Fibroblast of mammary gland (primary cell): ENCODE results near the gene PUS7.
"Not testable (repeated sequence)": the region's sequence is repeated elsewhere in the genome, so short reads cannot be mapped to it uniquely, and the experiment has no call there.

Experiments
- DNase-seq: peaks from one replicate; pipeline ENCODE4 v3.0.0-alpha.2; 2010; ENCODE audit warnings: low read depth
- H3K4me3 ChIP-seq: 2 replicates; pipeline ENCODE4 v1.5.1; 2011; ENCODE audit warnings: low read depth, mild to moderate bottlenecking, low read length, moderate library complexity; ENCODE audit not compliant: control insufficient read depth
- TF ChIP-seq, protein P1 (sequence below): conservative IDR thresholded peaks from 2 replicates; pipeline ENCODE4 v1.5.1; 2011; ENCODE audit warnings: low read depth, low read length, inconsistent platforms; ENCODE audit not compliant: control insufficient read depth, insufficient read depth

PUS7 gene

DNA sequence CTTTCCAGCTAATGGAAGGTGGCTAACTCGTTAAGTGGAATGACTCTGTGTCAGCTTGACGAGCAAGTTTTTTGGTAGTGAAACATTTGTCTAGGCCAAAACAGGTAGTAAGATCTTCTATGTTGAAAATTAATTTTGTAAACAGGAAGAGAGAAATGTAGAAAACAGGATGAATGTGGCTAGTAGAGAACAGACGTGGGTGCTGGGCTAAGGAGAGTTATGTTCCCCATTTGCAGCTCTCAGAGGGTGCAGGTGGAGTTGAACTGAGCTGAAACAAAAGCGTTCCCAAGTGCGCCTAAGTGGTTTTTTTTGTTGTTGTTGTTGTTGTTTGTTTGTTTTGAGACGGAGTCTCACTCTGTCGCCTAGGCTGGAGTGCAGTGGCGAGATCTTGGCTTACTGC, 73.9 kb downstream of the PUS7 start:
- H3K4me3 ChIP-seq: no peak overlapping the region
- DNase-seq: no peak
- TF ChIP-seq, protein P1, sequence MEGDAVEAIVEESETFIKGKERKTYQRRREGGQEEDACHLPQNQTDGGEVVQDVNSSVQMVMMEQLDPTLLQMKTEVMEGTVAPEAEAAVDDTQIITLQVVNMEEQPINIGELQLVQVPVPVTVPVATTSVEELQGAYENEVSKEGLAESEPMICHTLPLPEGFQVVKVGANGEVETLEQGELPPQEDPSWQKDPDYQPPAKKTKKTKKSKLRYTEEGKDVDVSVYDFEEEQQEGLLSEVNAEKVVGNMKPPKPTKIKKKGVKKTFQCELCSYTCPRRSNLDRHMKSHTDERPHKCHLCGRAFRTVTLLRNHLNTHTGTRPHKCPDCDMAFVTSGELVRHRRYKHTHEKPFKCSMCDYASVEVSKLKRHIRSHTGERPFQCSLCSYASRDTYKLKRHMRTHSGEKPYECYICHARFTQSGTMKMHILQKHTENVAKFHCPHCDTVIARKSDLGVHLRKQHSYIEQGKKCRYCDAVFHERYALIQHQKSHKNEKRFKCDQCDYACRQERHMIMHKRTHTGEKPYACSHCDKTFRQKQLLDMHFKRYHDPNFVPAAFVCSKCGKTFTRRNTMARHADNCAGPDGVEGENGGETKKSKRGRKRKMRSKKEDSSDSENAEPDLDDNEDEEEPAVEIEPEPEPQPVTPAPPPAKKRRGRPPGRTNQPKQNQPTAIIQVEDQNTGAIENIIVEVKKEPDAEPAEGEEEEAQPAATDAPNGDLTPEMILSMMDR: no peak

DNA sequence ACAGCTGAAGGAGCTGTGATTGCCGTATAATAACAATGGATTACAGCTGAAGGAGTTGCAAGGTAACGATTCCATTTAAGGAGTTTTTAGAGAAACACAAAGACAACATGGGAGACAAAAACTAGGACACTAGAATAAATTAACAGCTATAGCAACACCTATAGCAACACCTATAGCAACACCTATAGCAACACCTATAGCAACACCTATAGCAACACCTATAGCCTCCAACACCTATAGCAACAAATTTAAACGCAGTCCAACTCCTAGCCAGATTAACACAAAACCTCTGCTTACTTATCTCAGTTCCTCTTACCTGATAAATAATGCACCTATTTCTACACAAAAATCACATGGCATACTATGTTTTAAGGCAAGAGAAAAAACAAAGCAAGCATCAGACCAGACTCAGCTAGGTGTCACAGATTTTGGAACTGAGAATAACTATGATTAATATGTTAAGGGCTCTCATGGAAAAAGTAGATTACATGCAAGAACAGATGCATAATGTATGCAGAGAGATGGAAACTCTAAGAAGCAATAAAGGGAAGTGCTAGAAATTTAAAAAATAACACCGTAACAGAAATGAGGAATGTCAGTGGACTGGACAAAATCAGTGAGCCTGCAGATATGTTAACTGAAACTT, 77.6 kb downstream of the PUS7 start:
- TF ChIP-seq, protein P1: no peak
- no peak for DNase-seq
- no peak overlapping the region for H3K4me3 ChIP-seq

- not testable (repeated sequence) for H3K4me3 ChIP-seq, DNase-seq
Measured at GRCh38 chr7:105442214-105442613, 79.9 kb downstream of the PUS7 start.

- TF ChIP-seq, protein P1: no peak
- H3K4me3 ChIP-seq: no peak overlapping the region
- DNase-seq: peak; percentile 68
Measured at GRCh38 chr7:105439174-105439893, 82.7 kb downstream of the PUS7 start.

GRCh38 chr7:105438847-105439173, 83.3 kb downstream of the PUS7 start:
- TF ChIP-seq, protein P1: no peak
- no peak overlapping the region for H3K4me3 ChIP-seq
- no peak for DNase-seq

DNA sequence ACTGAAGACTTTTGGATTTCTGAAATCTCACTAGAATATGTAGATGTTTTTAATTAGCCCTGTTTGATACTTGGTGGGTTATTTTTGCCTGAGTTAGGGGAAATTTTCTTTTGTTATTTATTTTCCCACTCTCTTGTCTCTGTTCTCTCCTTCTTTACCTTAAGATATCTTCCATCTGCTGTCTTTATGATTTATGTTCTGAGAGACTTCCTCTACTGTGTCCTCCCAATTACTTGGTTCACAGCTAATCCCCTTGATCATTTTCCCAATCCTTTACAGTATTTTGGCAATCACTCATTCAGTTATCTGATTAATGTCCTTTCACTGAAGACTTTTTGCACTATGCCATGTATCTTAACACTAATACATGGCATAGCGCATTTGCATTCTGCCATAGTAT, 83.8 kb downstream of the PUS7 start:
- TF ChIP-seq, protein P1: no peak
- H3K4me3 ChIP-seq: no peak overlapping the region
- no peak for DNase-seq

DNA sequence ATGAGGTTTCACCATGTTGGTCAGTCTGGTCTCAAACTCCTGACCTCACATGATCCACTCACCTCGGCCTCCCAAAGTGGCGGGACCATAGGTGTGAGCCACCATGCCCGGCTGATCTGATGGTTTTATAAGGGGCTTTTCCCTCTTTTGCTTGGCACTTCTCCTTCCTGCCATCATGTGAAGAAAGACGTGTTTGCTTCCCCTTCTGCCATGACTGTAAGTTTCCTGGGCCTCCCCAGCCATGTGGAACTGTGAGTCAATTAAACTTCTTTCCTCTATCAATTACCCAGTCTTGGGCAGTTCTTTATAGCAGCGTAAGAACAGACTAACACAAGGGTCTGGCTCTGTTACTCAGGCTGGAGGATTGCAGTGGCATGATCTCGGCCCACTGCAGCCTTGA, 84.7 kb downstream of the PUS7 start:
- not testable (repeated sequence) for DNase-seq, H3K4me3 ChIP-seq
